HG02642 (cell line): ENCODE data around the gene GLT6D1.

Experiments
- ATAC-seq: cut with Tn5 transposase; IDR thresholded peaks from one replicate; pipeline ENCODE4 v1.9.1; 2021; ENCODE audit warnings: mild to moderate bottlenecking; ENCODE audit not compliant: unreplicated experiment, poor library complexity

GLT6D1 gene

DNA sequence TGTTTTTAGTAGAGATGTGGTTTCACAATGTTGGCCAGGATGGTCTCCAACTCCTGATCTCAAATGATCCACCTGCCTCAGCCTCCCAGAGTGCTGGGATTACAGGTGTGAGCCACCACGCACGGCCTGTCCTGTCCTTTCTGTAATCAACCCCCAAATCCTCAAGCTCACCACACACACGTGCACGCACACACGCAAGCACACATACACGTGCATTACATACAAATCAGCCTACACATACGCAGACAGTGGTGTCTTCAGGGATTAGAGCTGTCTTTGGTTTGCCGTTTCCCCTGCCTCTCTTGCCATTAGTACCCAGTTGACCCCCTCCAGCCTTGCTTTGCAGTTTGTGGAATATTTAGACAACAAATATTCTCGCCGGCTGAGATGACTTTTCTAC lies 6.5 kb downstream of the GLT6D1 start:
- no peak for ATAC-seq

DNA sequence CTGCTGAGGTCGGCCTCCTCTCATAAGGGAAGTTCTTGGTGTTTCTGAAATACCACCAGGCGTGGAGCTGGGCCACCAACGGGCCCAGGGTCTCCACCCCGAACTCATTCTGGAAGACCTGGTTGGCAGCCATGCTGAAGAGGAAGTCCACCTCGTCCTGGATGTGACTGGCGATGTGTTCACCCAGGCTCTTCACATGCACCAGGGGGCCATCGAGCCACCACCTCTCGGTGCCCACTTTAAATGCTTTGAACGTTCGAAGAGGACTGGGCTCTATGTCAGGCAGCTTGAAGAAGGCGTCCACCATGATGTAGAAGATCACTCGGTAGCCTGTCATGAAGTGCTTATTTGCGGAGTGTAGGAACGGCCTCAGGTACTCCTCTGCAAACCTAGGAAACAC lies 15.1 kb downstream of the GLT6D1 start:
- ATAC-seq: no peak

DNA sequence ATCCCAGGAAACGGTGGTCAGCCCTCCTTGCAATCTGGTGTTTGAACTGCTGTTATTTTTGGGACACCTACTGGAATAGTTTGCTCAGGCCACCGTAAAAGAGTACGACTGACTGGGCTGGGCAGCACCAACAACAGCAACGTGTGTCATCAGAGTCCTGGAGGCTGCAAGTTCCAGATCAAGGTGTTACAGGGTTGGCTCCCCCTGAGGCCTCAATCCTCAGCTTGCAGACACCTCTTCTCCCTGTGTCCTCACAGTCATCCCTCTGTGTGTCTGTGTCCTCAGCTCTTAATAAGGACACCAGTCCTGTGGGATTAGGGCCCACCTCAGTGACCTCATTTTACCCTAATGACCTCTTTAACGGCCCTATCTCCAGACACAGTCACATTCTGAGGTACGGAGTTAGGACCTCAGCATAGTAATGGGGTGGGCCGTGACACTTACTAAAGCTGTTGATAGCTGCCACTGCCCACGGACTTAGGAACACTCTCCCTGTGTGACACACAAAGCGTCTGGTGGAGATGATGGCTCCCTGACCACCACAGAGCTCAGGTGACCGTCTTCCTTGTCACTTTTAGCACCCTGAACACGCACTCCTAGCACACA lies 16.8 kb downstream of the GLT6D1 start:
- no peak for ATAC-seq

DNA sequence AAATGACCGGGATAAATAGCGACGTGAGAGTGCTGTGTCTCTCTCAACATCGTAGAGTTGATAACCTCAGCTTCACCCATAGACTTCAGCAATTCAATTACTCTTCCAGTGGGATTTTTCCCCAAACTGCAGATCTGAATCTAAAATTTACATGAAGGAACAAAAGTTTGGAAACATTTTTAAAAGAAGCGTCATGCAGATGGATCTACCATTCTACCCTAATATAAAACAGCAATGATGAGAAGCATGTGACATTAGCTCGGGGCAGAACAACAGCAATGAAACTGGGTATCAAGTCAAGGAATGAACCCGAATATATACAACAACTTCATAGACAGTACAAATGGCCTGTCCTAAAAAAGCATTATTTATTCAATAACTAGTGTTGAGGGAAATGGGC lies 18.8 kb downstream of the GLT6D1 start:
- ATAC-seq: no peak

DNA sequence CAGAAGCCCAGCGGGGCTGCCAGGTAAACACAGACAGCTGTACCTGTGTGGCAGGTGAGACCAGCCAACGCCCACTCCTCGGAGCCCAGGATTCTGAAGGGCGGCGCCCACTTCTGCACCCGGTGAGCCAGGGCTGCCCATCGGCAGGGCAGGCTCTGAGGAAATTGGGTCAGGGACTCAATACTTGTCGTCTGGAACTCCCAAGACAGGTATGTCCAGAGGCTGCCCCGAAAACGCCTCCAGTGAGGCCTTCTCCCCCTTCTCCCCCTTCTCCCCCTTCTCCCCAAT lies 19.8 kb downstream of the GLT6D1 start:
- no peak for ATAC-seq

DNA sequence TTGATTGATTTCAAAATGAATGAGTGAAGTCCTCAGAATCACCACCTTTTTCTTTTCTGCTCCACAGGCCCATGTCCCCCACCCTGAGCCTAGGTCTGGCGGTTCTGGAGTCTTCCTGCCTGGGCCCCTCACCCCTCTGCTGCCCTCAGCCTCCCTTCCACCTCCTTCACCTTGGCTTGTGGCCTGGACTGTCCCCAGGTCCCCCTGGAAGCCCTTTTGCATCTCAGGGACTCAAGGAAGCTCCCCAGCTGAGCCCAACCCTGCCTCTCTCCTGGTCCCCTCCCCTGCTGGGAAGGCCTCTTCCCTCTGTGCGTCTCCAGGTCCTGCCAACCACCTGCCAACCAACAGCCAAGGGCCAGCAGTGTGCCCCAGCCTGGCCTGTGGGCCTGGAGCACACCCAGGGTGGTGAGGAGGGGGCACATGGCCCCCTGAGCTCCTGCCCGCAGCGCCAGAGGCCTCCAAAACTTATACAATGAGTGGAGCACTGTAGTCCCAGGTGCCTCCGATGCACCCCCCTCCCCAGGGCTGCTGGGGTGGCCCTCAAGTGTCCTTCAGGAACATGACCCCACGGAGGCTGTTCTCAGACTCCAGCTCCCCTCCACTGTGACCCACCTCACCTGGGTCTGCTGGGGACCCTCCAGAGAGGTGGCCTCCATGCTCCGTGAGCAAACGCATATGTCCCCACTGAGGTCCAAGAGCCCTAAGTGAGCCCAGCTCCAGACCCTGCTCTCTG lies 20.3 kb downstream of the GLT6D1 start:
- no peak for ATAC-seq

DNA sequence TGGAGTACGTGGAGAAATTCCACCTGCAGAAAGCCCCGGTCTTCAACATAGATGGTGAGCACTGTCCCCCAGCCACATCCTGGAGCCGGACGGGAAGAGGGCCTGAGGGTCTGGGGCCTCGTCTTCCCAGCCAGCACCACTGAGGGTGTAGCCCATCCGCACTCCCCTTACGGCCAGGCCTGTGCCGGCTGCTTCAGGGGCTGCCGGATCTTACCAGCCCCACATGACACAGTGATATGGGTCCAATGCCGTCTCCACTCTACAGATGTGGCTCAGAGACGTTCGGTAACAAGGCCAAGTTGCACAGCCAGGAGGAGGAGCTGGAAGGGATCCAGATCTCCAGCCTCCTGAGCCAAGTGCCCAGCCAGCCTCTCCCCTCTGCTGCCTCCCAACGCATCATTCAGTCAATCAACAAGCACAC lies 21.3 kb downstream of the GLT6D1 start:
- no peak for ATAC-seq

DNA sequence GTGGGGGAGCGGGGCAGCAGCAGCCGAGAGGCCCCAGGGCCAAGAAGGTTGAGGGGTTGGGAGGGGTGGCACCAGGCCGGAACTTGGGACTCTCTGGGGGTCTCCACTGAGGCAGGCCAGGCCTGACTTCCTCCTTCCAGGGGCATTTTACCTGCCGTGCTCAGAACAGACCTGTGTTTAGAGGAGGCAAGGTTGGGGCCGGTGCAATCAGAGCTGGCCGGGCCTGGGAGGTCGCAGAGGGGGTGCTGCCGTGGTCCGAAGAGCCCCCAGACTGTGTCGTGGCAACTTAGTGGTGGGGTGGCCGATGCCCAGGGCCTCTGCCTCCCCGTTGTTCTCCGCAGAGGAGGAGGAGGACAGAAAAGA lies 21.8 kb downstream of the GLT6D1 start:
- no peak for ATAC-seq

DNA sequence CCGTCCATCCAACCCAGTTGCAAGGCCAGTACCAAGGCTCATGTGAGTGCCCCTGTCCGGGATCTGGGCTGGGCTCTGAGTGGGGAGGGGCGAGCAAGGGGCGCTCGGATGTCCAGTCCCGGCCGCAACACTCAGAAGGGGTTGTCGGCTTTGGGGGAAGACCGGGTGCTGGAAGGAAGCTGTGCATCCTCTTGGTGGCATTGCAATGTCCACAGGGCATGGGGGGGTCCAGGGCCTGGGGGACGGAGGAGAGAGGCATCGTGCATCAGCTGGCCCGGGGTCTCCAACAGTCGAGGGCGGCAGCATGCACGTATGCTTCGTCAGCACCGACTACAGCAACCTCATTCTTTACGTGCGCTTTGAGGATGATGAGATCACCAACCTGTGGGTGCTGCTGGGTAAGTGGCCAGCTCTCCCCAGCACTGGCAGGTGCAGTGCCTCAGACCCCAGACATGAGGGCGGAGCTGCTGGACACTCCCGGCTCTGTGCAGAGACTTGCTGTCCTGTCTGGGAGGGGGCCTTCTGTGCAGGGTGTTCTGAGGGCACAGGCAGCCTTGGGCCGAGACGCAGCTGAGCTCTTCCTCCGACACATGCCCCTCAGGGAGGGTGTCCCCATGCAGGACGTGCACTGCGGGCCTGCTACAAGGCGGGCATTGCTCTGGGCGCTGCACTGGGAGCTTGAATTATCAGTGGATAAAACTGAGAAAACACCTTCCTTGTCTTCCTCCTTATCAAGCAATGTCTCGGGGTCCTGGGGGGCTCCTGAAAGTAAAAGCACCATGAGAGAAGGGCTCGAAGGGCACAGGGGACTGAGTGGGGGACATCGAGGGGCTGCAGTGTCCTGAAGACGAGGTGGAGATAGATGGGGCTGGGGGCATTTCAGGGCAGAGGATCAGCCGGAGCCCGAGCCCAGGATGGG lies 22.5 kb downstream of the GLT6D1 start:
- no peak for ATAC-seq

DNA sequence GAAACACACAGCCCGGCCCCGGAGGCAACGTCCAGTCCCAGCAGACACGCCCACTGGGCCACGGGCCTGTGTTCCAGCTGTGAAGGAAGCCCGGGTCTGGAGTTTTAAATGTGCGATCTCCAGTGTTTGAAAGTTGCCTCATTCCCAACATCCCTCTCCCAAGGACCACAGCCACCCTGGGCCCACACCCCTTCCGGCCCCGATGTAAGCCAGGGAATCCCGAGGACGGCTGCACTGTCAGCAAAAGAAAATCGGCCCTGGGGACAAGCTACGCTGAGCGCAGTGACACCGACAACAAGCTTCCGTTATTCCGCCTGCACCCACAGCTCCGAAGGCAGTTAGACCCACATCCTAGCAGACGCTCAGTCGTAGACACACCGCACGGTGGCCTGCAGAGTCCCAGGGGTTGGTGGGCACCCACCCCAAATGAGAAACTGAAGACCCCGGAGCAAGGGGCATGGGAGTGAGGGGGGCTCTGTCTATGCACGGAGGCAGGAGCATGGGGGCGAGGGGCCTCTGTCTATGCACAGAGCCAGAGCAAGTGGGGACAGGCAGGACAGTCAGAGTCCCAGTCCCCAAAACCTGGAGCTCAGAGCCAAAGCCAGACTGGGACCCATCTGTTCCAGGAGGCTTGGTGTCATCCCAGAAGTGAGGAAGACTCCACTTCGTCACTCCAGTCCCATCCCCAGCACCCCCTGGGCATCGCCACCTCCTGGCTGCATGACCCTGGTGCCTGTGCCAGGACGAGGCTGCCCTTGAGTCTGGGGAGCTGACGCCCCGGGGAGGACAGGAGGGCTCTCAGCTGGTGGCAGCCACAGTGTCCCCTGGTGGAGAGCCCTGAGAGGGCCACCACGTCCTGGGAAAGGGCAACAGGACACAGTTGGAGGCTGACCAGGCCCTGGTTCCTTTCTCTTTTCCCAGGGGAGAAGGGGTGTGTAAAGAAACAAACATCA lies 23.4 kb downstream of the GLT6D1 start:
- no peak for ATAC-seq

DNA sequence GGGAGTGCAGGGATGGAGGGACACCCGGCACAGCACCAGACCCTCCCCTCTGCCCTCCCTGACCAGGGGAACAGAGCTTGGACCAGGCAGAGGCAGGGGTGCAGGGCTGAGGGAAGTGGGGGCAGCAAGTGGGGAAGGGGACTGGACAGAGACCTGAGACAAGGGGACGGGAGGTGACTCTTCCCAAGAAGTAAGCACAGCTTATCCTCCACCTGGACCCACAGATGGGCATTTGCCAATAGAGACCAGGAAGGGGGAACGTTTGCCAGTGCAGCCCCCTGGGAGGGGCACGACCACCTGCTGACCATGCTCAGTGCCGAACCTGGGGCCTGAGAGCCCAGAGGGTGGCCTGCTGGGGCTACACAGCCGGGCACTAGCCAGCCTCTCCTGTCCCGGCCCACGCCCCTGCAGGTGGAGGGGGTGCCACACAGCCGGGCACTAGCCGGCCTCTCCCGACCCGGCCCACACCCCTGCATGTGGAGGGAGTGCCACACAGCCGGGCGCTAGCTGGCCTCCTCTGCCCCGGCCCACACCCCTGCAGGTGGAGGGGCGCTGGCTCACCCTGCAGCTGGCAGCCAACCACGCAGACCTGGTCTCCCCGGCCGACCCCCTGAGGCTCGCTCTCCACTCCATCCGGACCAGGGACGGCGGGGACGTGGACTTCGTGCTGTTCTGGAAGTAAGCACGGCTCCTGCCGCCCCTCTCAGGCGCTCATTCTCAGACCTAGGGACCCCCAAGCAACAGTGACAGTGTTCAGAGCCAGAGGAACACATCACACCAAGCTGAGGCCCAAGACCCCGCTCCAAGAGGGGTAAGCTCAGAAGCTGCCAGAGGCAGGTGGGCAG lies 24.3 kb downstream of the GLT6D1 start:
- no peak for ATAC-seq

DNA sequence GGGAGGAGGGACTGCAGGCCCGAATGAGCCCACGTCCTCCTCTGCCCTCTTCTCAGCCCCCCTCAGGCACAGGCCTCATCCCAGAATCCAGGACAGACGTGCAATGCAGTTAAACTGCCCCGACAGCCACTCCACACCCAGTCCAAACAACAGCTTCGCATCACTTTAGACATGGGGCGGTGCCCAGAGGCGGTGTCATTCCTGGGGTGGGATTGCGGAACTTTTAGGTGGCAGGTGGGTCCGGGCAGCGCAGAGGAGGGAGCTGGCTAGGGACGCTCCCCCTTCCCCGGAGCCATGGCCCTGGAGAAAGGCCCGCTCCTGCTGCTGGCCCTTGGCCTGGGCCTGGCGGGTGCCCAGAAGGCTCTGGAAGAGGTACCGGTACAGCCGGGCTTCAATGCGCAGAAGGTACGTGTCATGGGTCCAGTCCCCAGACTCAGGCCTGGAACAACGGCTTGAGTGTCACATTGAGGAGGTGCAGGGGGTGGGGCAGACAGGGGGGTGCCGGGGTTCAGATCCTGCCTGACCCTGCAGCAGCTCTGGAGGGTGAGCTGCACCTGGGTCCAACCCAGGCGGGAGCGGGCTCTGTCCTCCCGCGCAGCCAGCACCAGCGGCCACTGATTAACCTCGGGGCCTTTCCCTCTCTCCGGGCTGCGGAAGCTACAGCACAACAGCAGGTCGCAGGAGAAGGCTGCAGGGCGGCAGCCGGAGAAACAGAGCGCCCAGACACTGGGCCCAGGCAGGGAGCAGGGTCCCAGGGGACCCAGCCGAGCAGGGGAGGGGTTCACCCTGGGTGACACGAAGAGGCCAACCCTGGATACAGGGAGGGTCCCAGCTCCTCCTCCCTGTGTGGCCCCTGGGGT lies 25.2 kb downstream of the GLT6D1 start:
- no peak for ATAC-seq

DNA sequence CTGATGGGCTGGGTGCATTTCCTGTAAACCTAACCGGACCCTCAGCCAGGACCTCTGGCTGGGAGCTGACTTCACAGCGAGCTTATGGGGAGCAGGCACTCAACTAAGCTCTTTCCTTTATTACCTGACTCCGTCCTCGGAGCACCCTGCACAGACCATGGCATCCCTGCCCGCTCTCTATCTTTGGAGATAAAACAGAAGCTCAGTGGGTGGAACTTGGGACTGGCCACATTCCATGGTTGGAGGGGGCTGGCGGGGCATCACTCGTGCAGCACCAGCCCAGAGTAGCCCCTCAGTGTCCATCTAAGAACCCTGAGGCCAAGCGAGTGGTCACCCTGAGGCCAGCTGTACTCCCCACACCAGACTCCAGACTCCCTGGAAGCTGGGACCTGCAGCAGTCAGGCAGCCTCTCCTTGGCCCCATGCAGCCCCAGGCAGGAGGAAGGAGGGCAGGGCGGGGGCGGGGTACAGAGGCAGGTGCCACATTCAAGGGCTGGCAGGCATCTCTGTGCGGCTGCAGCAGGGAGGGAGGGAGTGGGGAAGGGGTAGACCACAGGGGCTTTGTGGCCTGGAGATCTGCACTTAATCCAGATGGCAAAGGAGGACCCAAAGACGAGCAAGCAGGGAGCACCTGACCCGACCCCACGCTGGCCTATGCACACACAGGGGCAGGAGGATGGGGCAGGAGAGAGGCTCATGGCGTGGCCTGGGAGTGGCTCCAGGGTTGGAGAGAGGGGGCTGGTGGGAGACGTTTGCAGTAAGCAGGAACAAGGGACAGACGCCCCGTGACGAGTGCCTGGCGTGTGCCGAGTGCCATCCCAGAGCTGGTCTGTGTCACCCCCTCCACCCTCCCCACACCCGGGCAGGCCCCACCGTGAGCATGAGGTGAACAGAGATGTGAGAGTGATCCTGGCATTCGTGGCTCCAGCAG lies 26.1 kb downstream of the GLT6D1 start:
- ATAC-seq: no peak

DNA sequence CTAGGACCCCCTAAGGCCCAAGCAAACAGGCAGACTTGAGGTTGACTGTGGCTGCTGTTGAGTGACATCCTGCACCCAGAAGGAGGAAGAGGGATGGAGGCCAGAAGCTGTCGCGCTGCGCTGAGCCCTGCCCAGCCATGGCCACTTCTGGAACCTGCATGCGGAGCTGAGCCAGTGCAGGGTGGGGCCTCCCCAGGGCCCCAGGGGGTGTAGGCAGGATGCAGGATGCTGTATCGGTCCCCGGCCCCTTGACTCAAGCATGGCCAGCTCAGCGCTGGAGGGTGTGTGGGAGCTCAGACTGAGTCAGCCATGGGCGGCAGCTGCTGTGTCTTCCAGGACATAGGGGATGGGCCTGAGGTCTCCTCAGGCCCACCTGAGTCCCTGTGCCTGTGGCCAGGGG lies 26.9 kb downstream of the GLT6D1 start:
- ATAC-seq: no peak

DNA sequence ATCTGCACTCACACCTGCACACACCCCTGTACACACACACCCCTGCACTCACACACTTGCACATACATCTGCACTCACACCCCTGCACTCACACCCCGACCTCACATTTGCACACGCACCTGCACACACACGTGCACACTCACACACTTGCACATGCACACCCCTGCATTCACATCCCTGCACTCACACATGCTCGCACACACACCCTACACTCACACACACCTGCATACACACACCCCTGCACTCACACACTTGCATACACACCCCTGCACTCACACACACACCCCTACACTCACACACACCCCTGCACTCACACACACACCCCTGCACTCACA lies 27.5 kb downstream of the GLT6D1 start:
- ATAC-seq: no peak

DNA sequence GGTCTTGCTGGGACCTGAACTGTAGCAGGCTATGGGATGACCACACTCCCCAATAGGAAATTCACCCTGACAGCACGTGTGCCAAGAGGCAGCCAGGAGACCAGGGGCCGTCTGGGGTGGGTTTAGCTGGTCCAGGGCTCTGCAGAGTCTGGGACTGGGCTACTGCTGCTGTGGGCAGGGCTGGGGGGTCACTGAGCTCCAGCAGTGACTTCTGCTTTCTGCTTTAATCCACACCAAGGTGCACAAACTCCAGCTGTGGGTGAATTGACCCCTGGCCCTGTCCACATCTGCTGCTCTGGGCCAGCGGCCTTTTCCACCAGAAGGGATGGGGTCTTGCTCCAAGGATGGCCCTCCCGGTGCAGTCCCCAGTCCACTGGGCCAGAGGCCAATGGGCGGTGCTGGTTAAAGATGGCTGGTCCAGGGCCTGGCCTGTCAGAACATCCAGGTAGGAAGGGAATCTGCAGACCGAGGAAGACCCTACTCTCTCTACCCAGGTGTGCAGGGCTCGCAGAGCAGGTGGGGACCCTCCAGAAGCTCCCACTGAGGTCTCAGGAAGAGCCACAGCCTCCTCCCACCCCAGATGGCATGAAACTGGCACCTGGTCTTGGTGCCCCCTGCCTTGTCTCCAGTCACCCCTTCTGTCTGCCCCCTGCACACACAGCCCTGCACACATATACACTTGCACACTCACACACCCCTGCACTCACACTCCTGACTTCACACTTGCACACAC lies 28.0 kb downstream of the GLT6D1 start:
- ATAC-seq: no peak
